SK-N-MC (cell line): ENCODE data around the gene ERBB3.

Experiments used
- EZH2 ChIP-seq: fragments of 200-600 bp; sonication (generic); IDR thresholded peaks from one replicate; pipeline ENCODE4 v1.6.1; 2017; ENCODE audit warnings: antibody characterized with exemption
- FOXP2 ChIP-seq: optimal IDR thresholded peaks from 2 replicates; pipeline ENCODE3; 2011; ENCODE audit warnings: mild to moderate bottlenecking, moderate library complexity; ENCODE audit not compliant: insufficient read depth; ENCODE audit errors: extremely low read length, control extremely low read depth
- POLR2AphosphoS5 ChIP-seq: IDR thresholded peaks from 2 replicates; pipeline ENCODE4 v1.6.1; 2012; ENCODE audit warnings: mild to moderate bottlenecking, low read depth, low read length, borderline replicate concordance

DNA sequence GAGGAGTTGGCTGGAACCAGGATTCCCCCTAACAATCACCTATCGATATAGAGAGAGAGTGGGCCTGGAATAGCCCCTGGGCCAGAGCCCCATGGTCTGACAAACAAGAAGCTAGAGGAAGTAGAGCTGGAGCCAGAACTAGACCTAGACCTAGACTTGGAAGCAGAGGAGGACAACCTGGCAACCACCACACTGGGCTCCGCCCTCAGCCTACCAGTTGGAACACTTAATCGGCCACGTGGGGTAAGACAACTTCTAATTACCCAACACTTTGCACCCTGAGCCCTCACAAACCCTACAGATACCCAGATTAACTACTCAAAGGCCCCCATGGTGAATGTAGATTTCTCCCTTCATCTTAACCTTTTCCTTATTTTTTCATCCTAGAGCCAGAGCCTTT lies 19.8 kb downstream of the ERBB3 start:
- no peak for TF ChIP-seq POLR2AphosphoS5
- TF ChIP-seq EZH2 = no peak
- no peak for TF ChIP-seq FOXP2
